ENCODE data around the gene ARF4. TPM values are rescaled to one million over a fixed set of nuclear protein-coding genes. Genes with fewer than 3 reads are reported as not detected.
A peak's percentile ranks its signal among the peaks of the same experiment; 100 is the strongest.

The ARF4 gene
- total RNA-seq, 2 donors from 2014 or later = 136 to 139 TPM

- peak overlapping the region; percentile 100 for H3K4me3 ChIP-seq
- peak overlapping the region; percentile 100 for H3K27ac ChIP-seq
- no peaks in the 10 kb centered on the region for H3K36me3 ChIP-seq
- TF ChIP-seq CTCF (IDR thresholded peaks at IDR 0.05) = no peak
- peaks cover 37 to 62% of the 10 kb centered on the region in 2 donors for H3K4me1 ChIP-seq (ENCODE audit: control insufficient read depth in 1 of 2, low read depth in 2 of 2)
- DNase-seq (ENCODE audit: low spot score) (no peak), ATAC-seq (ENCODE audit: insufficient number of reproducible peaks, low FRiP score, low read depth) (no peak)
- H3K27me3 ChIP-seq (replicated peaks; ENCODE audit: insufficient read depth) = no peaks in the 10 kb centered on the region
- no peaks in the 10 kb centered on the region for H3K9me3 ChIP-seq
Measured at GRCh38 chr3:57594576-57594975, 2.6 kb downstream of the ARF4 start.

DNA sequence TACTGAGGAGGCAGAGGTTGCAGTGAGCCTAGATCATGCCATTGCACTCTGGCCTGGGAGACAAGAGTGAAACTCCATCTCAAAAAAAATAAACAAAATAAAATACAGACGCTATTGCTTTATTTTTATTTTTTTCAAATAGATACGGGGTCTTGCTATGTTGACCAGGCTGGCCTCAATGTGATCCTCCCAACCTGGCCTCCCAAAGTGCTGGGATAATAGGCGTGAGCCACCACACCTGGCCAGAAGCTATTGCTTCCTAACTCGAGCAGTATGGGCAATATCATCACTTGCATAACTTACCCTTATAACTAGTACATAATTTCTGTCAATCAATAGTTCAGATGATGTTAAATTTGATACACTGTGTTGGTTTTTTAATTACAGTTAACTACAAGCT lies 3.0 kb downstream of the ARF4 start:
- TF ChIP-seq CTCF (IDR thresholded peaks at IDR 0.05) = no peak
- Histone ChIP-seq H3K27ac (no peak overlapping the region), H3K27me3 (replicated peaks; ENCODE audit: insufficient read depth) (no peaks in the 10 kb centered on the region), H3K4me1 (ENCODE audit: control insufficient read depth in 1 of 2, low read depth in 2 of 2) (peaks cover 37 to 65% of the 10 kb centered on the region in 2 donors), H3K36me3 (no peaks in the 10 kb centered on the region), H3K9me3 (no peaks in the 10 kb centered on the region), H3K4me3 (peak overlapping the region; percentile 100)
- no peak for DNase-seq (ENCODE audit: low spot score)
- no peak for ATAC-seq (ENCODE audit: insufficient number of reproducible peaks, low FRiP score, low read depth)

DNA sequence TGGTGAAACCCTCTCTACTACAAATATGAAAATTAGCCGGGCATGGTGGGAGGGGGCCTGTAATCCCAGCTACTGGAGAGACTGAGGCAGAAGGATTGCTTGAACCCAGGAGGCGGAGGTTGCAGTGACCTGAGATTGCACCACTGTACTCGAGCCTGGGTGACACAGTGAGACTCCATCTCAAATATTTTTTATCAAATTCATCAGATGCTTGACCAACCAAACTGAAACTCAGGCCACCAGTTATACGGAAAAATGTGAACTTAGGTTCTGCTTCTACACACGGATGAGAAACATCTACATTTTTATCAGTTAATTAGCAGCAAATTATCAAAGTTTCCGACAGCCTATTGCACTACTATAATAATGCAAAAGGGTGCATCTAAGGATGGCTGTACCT lies 4.8 kb downstream of the ARF4 start:
- Histone ChIP-seq H3K36me3 (no peaks in the 10 kb centered on the region), H3K4me3 (peak overlapping the region; percentile 7), H3K9me3 (no peaks in the 10 kb centered on the region), H3K27ac (no peak overlapping the region), H3K27me3 (replicated peaks; ENCODE audit: insufficient read depth) (no peaks in the 10 kb centered on the region), H3K4me1 (ENCODE audit: control insufficient read depth in 1 of 2, low read depth in 2 of 2) (peaks cover 37 to 64% of the 10 kb centered on the region in 2 donors)
- ATAC-seq (ENCODE audit: insufficient number of reproducible peaks, low FRiP score, low read depth) (no peak), DNase-seq (ENCODE audit: low spot score) (no peak)
- TF ChIP-seq CTCF (IDR thresholded peaks at IDR 0.05) = no peak

GRCh38 chr3:57587905-57588304 lies 9.2 kb downstream of the ARF4 start:
- ATAC-seq (ENCODE audit: insufficient number of reproducible peaks, low FRiP score, low read depth) = no peak
- no peak overlapping the region for H3K27ac ChIP-seq
- DNase-seq (ENCODE audit: low spot score) = no peak
- TF ChIP-seq CTCF (IDR thresholded peaks at IDR 0.05) = no peak
- H3K9me3 ChIP-seq = no peaks in the 10 kb centered on the region
- H3K4me1 ChIP-seq (ENCODE audit: control insufficient read depth in 1 of 2, low read depth in 2 of 2) = peaks cover 32 to 59% of the 10 kb centered on the region in 2 donors
- H3K27me3 ChIP-seq (replicated peaks; ENCODE audit: insufficient read depth) = no peaks in the 10 kb centered on the region
- H3K4me3 ChIP-seq = no peak overlapping the region
- peaks cover 9% of the 10 kb centered on the region for H3K36me3 ChIP-seq

DNA sequence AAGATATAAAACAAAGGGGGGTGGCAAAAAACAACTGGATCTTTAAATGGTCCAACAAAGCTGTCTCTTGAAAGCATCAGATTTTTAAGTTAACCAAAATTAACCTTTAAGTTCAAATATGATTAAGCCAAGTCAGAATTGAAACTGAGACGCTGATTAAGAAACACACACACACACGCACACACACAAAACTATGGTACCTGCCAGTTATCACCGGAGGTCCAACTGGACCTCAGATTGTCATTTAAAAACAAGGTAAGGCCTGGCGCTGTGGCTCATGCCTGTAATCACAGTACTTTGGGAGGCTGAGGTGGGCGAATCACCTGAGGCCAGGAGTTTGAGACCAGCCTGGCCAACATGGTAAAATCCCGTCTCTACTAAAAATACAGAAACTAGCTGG lies 10.4 kb downstream of the ARF4 start:
- no peak overlapping the region for H3K4me3 ChIP-seq
- H3K9me3 ChIP-seq = no peaks in the 10 kb centered on the region
- peaks cover 27 to 50% of the 10 kb centered on the region in 2 donors for H3K4me1 ChIP-seq (ENCODE audit: control insufficient read depth in 1 of 2, low read depth in 2 of 2)
- peaks cover 9% of the 10 kb centered on the region for H3K36me3 ChIP-seq
- H3K27ac ChIP-seq = no peak overlapping the region
- no peak for TF ChIP-seq CTCF (IDR thresholded peaks at IDR 0.05)
- no peak for DNase-seq (ENCODE audit: low spot score)
- no peaks in the 10 kb centered on the region for H3K27me3 ChIP-seq (replicated peaks; ENCODE audit: insufficient read depth)
- no peak for ATAC-seq (ENCODE audit: insufficient number of reproducible peaks, low FRiP score, low read depth)

All from thoracic aorta (tissue), 2 donors.